H9 (cell line): Measurements from ENCODE around the gene DPF3. TPM values are rescaled to one million over a fixed set of nuclear protein-coding genes. Genes with fewer than 3 reads are reported as not detected.

Source experiments
- DNase-seq: peaks from one replicate; pipeline ENCODE4 v3.0.0-alpha.2; 2017
- H2AFZ ChIP-seq: one replicate; pipeline ENCODE4 v1.6.1; 2013; ENCODE audit warnings: mild to moderate bottlenecking, low read length, control low read depth, moderate library complexity
- H2AK5ac ChIP-seq: 2 replicates; pipeline ENCODE4 v1.6.1; 2013; ENCODE audit warnings: low read length, control low read depth, mixed read lengths; ENCODE audit not compliant: insufficient read length
- H2BK120ac ChIP-seq: one replicate; pipeline ENCODE4 v1.6.1; 2013; ENCODE audit warnings: low read depth, mild to moderate bottlenecking, low read length, control low read depth, inconsistent platforms; ENCODE audit not compliant: poor library complexity, severe bottlenecking
- H2BK12ac ChIP-seq: 2 replicates; pipeline ENCODE4 v1.6.1; 2013; ENCODE audit warnings: low read length, control low read depth, mixed read lengths, low read depth; ENCODE audit not compliant: insufficient read length
- H2BK15ac ChIP-seq: 2 replicates; pipeline ENCODE4 v1.6.1; 2013; ENCODE audit warnings: low read depth, low read length, control low read depth
- H2BK20ac ChIP-seq: one replicate; pipeline ENCODE4 v1.6.1; 2013; ENCODE audit warnings: low read depth, mild to moderate bottlenecking, low read length, control low read depth, inconsistent platforms; ENCODE audit not compliant: poor library complexity, severe bottlenecking
- H2BK5ac ChIP-seq: 2 replicates; pipeline ENCODE4 v1.6.1; 2013; ENCODE audit warnings: low read length, control low read depth, mixed read lengths; ENCODE audit not compliant: insufficient read length
- H3K14ac ChIP-seq: 2 replicates; pipeline ENCODE4 v1.6.1; 2013; ENCODE audit warnings: low read length, control low read depth; ENCODE audit not compliant: insufficient read depth
- H3K18ac ChIP-seq: 2 replicates; pipeline ENCODE4 v1.6.1; 2013; ENCODE audit warnings: low read depth, mild to moderate bottlenecking, mixed read lengths, low read length, control low read depth; ENCODE audit not compliant: insufficient read length
- H3K23ac ChIP-seq: 2 replicates; pipeline ENCODE4 v1.6.1; 2013; ENCODE audit warnings: low read length, control low read depth, mixed read lengths, low read depth; ENCODE audit not compliant: insufficient read length
- H3K23me2 ChIP-seq: 2 replicates; pipeline ENCODE4 v1.6.1; 2013; ENCODE audit warnings: low read depth, mild to moderate bottlenecking, mixed read lengths, low read length, control low read depth; ENCODE audit not compliant: insufficient read length, poor library complexity, severe bottlenecking
- H3K27ac ChIP-seq: 2 replicates; pipeline ENCODE4 v1.5.1; 2013; ENCODE audit warnings: low read length, control low read depth, mixed read lengths, low read depth; ENCODE audit not compliant: insufficient read length
- H3K27me3 ChIP-seq: 2 replicates; pipeline ENCODE4 v1.6.1; 2013; ENCODE audit warnings: low read length, control low read depth, inconsistent platforms; ENCODE audit not compliant: insufficient read depth
- H3K4ac ChIP-seq: 2 replicates; pipeline ENCODE4 v1.6.1; 2013; ENCODE audit warnings: low read depth, mild to moderate bottlenecking, control low read depth, inconsistent platforms, low read length, moderate library complexity
- H3K4me1 ChIP-seq: 2 replicates; pipeline ENCODE4 v1.6.1; 2013; ENCODE audit warnings: low read length, control low read depth, inconsistent platforms; ENCODE audit not compliant: insufficient read depth
- H3K4me2 ChIP-seq: 2 replicates; pipeline ENCODE4 v1.6.1; 2013; ENCODE audit warnings: low read length, control low read depth, mixed read lengths; ENCODE audit not compliant: insufficient read length, insufficient read depth
- H3K56ac ChIP-seq: 2 replicates; pipeline ENCODE4 v1.6.1; 2013; ENCODE audit warnings: low read depth, mild to moderate bottlenecking, mixed read lengths, low read length, control low read depth; ENCODE audit not compliant: insufficient read length
- H3K79me1 ChIP-seq: 2 replicates; pipeline ENCODE4 v1.6.1; 2013; ENCODE audit warnings: low read depth, mild to moderate bottlenecking, moderate library complexity, low read length, control low read depth, inconsistent platforms; ENCODE audit not compliant: insufficient read depth, poor library complexity, severe bottlenecking
- H3K79me2 ChIP-seq: 2 replicates; pipeline ENCODE4 v1.6.1; 2013; ENCODE audit warnings: low read length, control low read depth, inconsistent platforms; ENCODE audit not compliant: insufficient read depth
- H3K9ac ChIP-seq: 2 replicates; pipeline ENCODE4 v1.6.1; 2013; ENCODE audit warnings: low read length, control low read depth, mixed read lengths; ENCODE audit not compliant: insufficient read length; ENCODE audit errors: extremely low read depth
- H3K9me3 ChIP-seq: one replicate; pipeline ENCODE4 v1.6.1; 2013; ENCODE audit warnings: low read depth, low read length, inconsistent platforms; ENCODE audit not compliant: control insufficient read depth
- H3T11ph ChIP-seq: one replicate; pipeline ENCODE4 v1.6.1; 2013; ENCODE audit warnings: mild to moderate bottlenecking, low read length, control low read depth, inconsistent platforms
- H4K20me1 ChIP-seq: one replicate; pipeline ENCODE4 v1.6.1; 2013; ENCODE audit not compliant: control insufficient read depth, insufficient read length, insufficient read depth
- H4K5ac ChIP-seq: 2 replicates; pipeline ENCODE4 v1.6.1; 2013; ENCODE audit warnings: low read depth, mild to moderate bottlenecking, mixed read lengths, low read length, control low read depth; ENCODE audit not compliant: insufficient read length
- H4K8ac ChIP-seq: replicated peaks from 2 replicates; pipeline ENCODE4 v1.6.1; 2013; ENCODE audit warnings: low read length, control low read depth, mixed read lengths, low read depth; ENCODE audit not compliant: insufficient read length
- H4K91ac ChIP-seq: 2 replicates; pipeline ENCODE4 v1.6.1; 2013; ENCODE audit warnings: low read depth, mild to moderate bottlenecking, moderate library complexity, mixed read lengths, low read length, control low read depth; ENCODE audit not compliant: insufficient read length
- H3K27ac Mint-ChIP-seq, 3 experiments: 2 replicates in 2 of 3; 3 replicates in 1 of 3; pipeline ENCODE4 v1.8.0; 2020 to 2021; ENCODE audit warnings: mixed read lengths in 3 of 3, mild to moderate bottlenecking in 1 of 3, moderate library complexity in 1 of 3
- H3K27me3 Mint-ChIP-seq: 2 replicates; pipeline ENCODE4 v1.8.0; 2021; ENCODE audit warnings: low read depth, mild to moderate bottlenecking, moderate library complexity, mixed read lengths
- H3K36me3 Mint-ChIP-seq, 3 experiments: 2 replicates in 2 of 3; 3 replicates in 1 of 3; pipeline ENCODE4 v1.8.0; 2020 to 2021; ENCODE audit warnings: low read depth in 3 of 3, mixed read lengths in 3 of 3; ENCODE audit not compliant: insufficient read depth in 1 of 3
- H3K4me1 Mint-ChIP-seq, 2 experiments: 2 replicates each; pipeline ENCODE4 v1.8.0; 2020; ENCODE audit warnings: mixed read lengths in 2 of 2
- H3K4me3 Mint-ChIP-seq, 2 experiments: 2 replicates in 1 of 2; 3 replicates in 1 of 2; pipeline ENCODE4 v1.8.0; 2020 to 2021; ENCODE audit warnings: mild to moderate bottlenecking in 2 of 2, mixed read lengths in 2 of 2, moderate library complexity in 1 of 2
- H3K9me3 Mint-ChIP-seq, 2 experiments: 2 replicates in 1 of 2; 3 replicates in 1 of 2; pipeline ENCODE4 v1.8.0; 2020; ENCODE audit warnings: mild to moderate bottlenecking in 2 of 2, mixed read lengths in 2 of 2, moderate library complexity in 1 of 2
- CTCF ChIP-seq: fragments of 200-600 bp; sonication (generic); conservative IDR thresholded peaks from 3 replicates; pipeline ENCODE4 v1.8.0; 2021; ENCODE audit warnings: antibody characterized with exemption, mild to moderate bottlenecking
- WGBS: extraction: QIAGEN DNeasy Blood & Tissue Kit; methylation state at CpG from one replicate; pipeline ENCODE4 v1.1.7; 2013; ENCODE audit warnings: missing lambda C conversion rate, low lambda C conversion rate, mixed read lengths; ENCODE audit not compliant: insufficient read length; ENCODE audit errors: extremely low coverage; 5-methylcytosine and 5-hydroxymethylcytosine counted together
- total RNA-seq: library from RNA; stranded (reverse); gene quantifications from 2 replicates; pipeline ENCODE4 v1.2.1, GENCODE V29; 2021

The DPF3 gene
- total RNA-seq, 1 experiment from 2014 or later = not detected

GRCh38 chr14:72878746-72879145, 15.2 kb downstream of the DPF3 start:
- WGBS = no CpG with 5 or more reads among the region's 5 CpGs
- peaks cover 40% of the 10 kb centered on the region for H3K27me3 Mint-ChIP-seq
- no peaks in the 10 kb centered on the region for H3K79me1 ChIP-seq

More at GRCh38 chr14:72878746-72879145, 15.2 kb downstream of the DPF3 start:
- Histone ChIP-seq H2BK15ac (no peak overlapping the region), H3K9me3 (no peaks in the 10 kb centered on the region), H2AK5ac (no peak overlapping the region), H4K20me1 (no peaks in the 10 kb centered on the region), H2BK5ac (no peak overlapping the region), H2BK12ac (no peak overlapping the region), H3K23ac (no peak overlapping the region), H3K4me2 (no peak overlapping the region), H3K4ac (no peak overlapping the region), H3K23me2 (no peaks in the 10 kb centered on the region), H3T11ph (no peak overlapping the region), H3K56ac (no peak overlapping the region), H2BK120ac (no peak overlapping the region), H4K91ac (no peak overlapping the region), H2AFZ (no peak overlapping the region), H3K14ac (no peak overlapping the region), H3K27me3 (no peaks in the 10 kb centered on the region), H3K27ac (no peak overlapping the region), H4K8ac (no peak overlapping the region), H3K18ac (no peak overlapping the region), H4K5ac (no peak overlapping the region), H3K9ac (no peak overlapping the region), H3K4me1 (peaks cover 6% of the 10 kb centered on the region; the same call in 1 of the 2 replicates), H3K79me2 (no peaks in the 10 kb centered on the region), H2BK20ac (no peak overlapping the region)
- H3K9me3 Mint-ChIP-seq = no peaks in the 10 kb centered on the region; a peak in 1 of 5 replicates
- DNase-seq = no peak
- H3K4me1 Mint-ChIP-seq = peaks cover 28 to 37% of the 10 kb centered on the region in 2 experiments
- no peak for TF ChIP-seq CTCF
- H3K27ac Mint-ChIP-seq = no peak overlapping the region
- H3K36me3 Mint-ChIP-seq = no peaks in the 10 kb centered on the region; a peak in 1 of 7 replicates
- no peak overlapping the region for H3K4me3 Mint-ChIP-seq
